K562 (cell line): Measurements from ENCODE around the gene NOCT. TPM values are rescaled to one million over a fixed set of nuclear protein-coding genes. Genes with fewer than 3 reads are reported as not detected.

ENCODE experiments used
- ARNT ChIP-seq, 2 experiments: fragments of 450-650 bp; IDR thresholded peaks; 2 replicates each; pipeline ENCODE4 v1.6.1; 2016; ENCODE audit warnings: mild to moderate bottlenecking in 1 of 2
- BRD4 ChIP-seq: fragments of 200-600 bp; sonication (generic); IDR thresholded peaks from 2 replicates; pipeline ENCODE4 v1.6.1; 2017; ENCODE audit warnings: inconsistent platforms
- CEBPG ChIP-seq, 3 experiments: fragments of 200-800 bp in 1 of 3; sonication (Bioruptor generic) in 1 of 3; sonication (generic) in 1 of 3; formaldehyde crosslinking in 1 of 3; IDR thresholded peaks in 2 of 3; conservative IDR thresholded peaks in 1 of 3; 2 replicates each; pipeline versions ENCODE4 v1.6.1 to v1.8.0; 2016 to 2022; ENCODE audit warnings: missing compliant biosample characterization in 2 of 3, missing genetic modification characterization in 2 of 3, mild to moderate bottlenecking in 1 of 3, missing genetic modification reagents in 1 of 3
- CHD2 ChIP-seq: IDR thresholded peaks from 2 replicates; pipeline ENCODE4 v1.6.1; 2011; ENCODE audit warnings: low read depth, low read length
- EWSR1 ChIP-seq: fragments of 450-650 bp; IDR thresholded peaks from 2 replicates; pipeline ENCODE4 v1.6.1; 2018; ENCODE audit warnings: borderline replicate concordance, mild to moderate bottlenecking, low read depth, moderate library complexity; ENCODE audit not compliant: partially characterized antibody
- FOS ChIP-seq: IDR thresholded peaks from 3 replicates; pipeline ENCODE4 v1.6.1; 2011; ENCODE audit not compliant: insufficient read length; ENCODE audit errors: extremely low read depth
- HDGF ChIP-seq: fragments of 450-650 bp; IDR thresholded peaks from 2 replicates; pipeline ENCODE4 v1.6.1; 2016
- HNRNPUL1 ChIP-seq: fragments of 200-400 bp; formaldehyde crosslinking; IDR thresholded peaks from 2 replicates; pipeline ENCODE4 v1.6.1; 2017; ENCODE audit warnings: low read length
- ILF3 ChIP-seq: fragments of 450-650 bp; IDR thresholded peaks from 2 replicates; pipeline ENCODE4 v1.6.1; 2018; ENCODE audit warnings: antibody characterized with exemption, mild to moderate bottlenecking, moderate library complexity, borderline replicate concordance
- PURB ChIP-seq: sonication (generic); formaldehyde crosslinking; IDR thresholded peaks from 2 replicates; pipeline ENCODE4 v1.9.0; 2021; ENCODE audit warnings: low read depth, mild to moderate bottlenecking, missing genetic modification reagents
- ZKSCAN8 ChIP-seq: fragments of 200-800 bp; sonication (Bioruptor generic); IDR thresholded peaks from 2 replicates; pipeline ENCODE4 v1.6.1; 2016; ENCODE audit warnings: missing genetic modification characterization, missing compliant biosample characterization
- ZNF311 ChIP-seq: fragments of 250-450 bp; sonication (Bioruptor Pico); IDR thresholded peaks from 2 replicates; pipeline ENCODE4 v1.4.0; 2020; ENCODE audit warnings: mild to moderate bottlenecking, moderate library complexity
- ZNF347 ChIP-seq: fragments of 450-650 bp; formaldehyde crosslinking; IDR thresholded peaks from 2 replicates; pipeline ENCODE4 v1.4.0; 2020; ENCODE audit warnings: low read depth, mild to moderate bottlenecking, moderate library complexity
- ZNF431 ChIP-seq: sonication (generic); formaldehyde crosslinking; IDR thresholded peaks from 2 replicates; pipeline ENCODE4 v1.8.0; 2022; ENCODE audit warnings: mild to moderate bottlenecking, missing genetic modification reagents
- ZNF507 ChIP-seq: conservative IDR thresholded peaks from 2 replicates; pipeline ENCODE4 v1.6.1; 2017; ENCODE audit warnings: missing genetic modification characterization, missing compliant biosample characterization
- polyA plus RNA-seq, 8 experiments: library from polyadenylated mRNA; depleted of rRNA in 4 of 8; stranded (reverse) in 5 of 8; unstranded in 3 of 8; fragments of >200 nt; fragmentation: Nextera tagmentation in 2 of 8; fragmentation: Illumina TruSeq in 1 of 8; extraction: Ambion mirVana in 2 of 8; extraction: Trizol in 1 of 8; gene quantifications; 2 replicates each; pipeline versions ENCODE4 v1.2.1 to v1.2.3, GENCODE V29; 2011 to 2014; ENCODE audit warnings: inconsistent platforms in 1 of 8, missing spikeins in 1 of 8
- total RNA-seq, 7 experiments: library from RNA; depleted of rRNA in 6 of 7; stranded (reverse); fragments of >200 nt in 6 of 7; fragmentation: Illumina TruSeq in 2 of 7; extraction: Trizol in 2 of 7; gene quantifications; 2 replicates each; pipeline versions ENCODE4 v1.2.1 to v1.2.3, GENCODE V29; 2011 to 2021; ENCODE audit warnings: low replicate concordance in 1 of 7
- TF ChIP-seq, protein P1 (sequence below): fragments of 450-650 bp; IDR thresholded peaks from 2 replicates; pipeline ENCODE4 v1.6.1; 2016
- TF ChIP-seq, protein P2 (sequence below): fragments of 450-650 bp; IDR thresholded peaks from 2 replicates; pipeline ENCODE4 v1.7.1; 2018; ENCODE audit warnings: mild to moderate bottlenecking, low read depth; ENCODE audit not compliant: partially characterized antibody
- TF ChIP-seq, protein P3 (sequence below): fragments of 450-650 bp; formaldehyde crosslinking; IDR thresholded peaks from 2 replicates; pipeline ENCODE4 v1.4.0; 2022; ENCODE audit warnings: missing genetic modification characterization
- TF ChIP-seq, protein P4 (sequence below): sonication (generic); formaldehyde crosslinking; IDR thresholded peaks from 2 replicates; pipeline ENCODE4 v1.8.0; 2022; ENCODE audit warnings: mild to moderate bottlenecking, missing genetic modification reagents
- TF ChIP-seq, protein P5 (sequence below): fragments of 450-650 bp; IDR thresholded peaks from 2 replicates; pipeline ENCODE4 v1.6.1; 2016; ENCODE audit warnings: antibody characterized with exemption

NOCT gene
- total and polyA plus RNA-seq, 9 of the 15 experiments (the other 6 are each of a cell fraction or from before 2014, with no cell fraction given) = 1.3 to 20.2 (median 11.1) TPM

DNA sequence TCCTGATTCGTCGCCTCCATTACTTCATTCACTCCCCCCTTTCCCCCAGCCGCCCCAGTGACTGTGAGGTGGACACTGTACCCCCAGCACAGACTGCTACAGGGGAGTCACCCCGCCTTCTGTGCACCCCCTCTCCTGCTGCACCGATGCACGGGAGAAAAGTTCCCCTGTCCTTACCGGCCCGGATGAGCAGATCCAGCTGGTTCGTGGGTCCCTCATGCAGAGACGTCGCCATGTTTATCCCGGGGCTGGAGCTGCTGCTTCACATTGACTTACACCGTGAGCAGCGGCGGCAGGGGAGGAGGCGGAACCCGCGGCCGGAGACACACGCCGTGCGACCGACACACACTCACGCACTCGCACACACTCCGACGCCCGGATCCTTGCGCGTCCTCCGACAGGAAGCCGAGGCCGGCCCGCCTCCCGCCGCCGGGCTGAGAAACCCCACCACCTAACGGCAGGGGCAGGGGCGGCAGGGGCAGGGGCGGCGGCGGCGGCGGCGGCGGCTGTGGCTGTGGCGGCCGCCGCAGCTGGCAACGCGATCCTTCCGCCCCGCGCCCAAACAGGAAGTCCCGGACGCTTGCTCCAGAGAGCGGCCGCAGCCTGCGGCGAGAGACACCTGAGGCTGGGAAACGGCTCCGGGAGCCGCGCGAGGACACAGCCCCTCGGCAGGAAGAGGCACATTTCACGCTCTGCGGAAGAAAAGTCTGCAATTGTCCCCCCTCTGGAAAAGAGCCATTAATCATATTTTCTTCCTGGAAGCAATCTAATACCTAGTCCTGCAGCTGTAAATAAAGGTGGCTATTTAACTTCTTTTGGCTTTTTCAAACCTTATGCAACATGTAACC lies 68.6 kb downstream of the NOCT start (continued):
- no peak for TF ChIP-seq FOS
- peak; percentile 63 for TF ChIP-seq CHD2
- no peak for TF ChIP-seq ILF3
- TF ChIP-seq, protein P1, sequence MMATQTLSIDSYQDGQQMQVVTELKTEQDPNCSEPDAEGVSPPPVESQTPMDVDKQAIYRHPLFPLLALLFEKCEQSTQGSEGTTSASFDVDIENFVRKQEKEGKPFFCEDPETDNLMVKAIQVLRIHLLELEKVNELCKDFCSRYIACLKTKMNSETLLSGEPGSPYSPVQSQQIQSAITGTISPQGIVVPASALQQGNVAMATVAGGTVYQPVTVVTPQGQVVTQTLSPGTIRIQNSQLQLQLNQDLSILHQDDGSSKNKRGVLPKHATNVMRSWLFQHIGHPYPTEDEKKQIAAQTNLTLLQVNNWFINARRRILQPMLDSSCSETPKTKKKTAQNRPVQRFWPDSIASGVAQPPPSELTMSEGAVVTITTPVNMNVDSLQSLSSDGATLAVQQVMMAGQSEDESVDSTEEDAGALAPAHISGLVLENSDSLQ = no peak
- no peak for TF ChIP-seq ZNF347
- TF ChIP-seq HNRNPUL1 = no peak
- TF ChIP-seq BRD4 = peak; percentile 49; the same call in 1 of the 2 replicates
- no peak for TF ChIP-seq ZNF507 (tag)
- 0 out of 2 replicates have a peak, but pooled peaks have one; percentile 22 for TF ChIP-seq HDGF
- TF ChIP-seq, protein P2, sequence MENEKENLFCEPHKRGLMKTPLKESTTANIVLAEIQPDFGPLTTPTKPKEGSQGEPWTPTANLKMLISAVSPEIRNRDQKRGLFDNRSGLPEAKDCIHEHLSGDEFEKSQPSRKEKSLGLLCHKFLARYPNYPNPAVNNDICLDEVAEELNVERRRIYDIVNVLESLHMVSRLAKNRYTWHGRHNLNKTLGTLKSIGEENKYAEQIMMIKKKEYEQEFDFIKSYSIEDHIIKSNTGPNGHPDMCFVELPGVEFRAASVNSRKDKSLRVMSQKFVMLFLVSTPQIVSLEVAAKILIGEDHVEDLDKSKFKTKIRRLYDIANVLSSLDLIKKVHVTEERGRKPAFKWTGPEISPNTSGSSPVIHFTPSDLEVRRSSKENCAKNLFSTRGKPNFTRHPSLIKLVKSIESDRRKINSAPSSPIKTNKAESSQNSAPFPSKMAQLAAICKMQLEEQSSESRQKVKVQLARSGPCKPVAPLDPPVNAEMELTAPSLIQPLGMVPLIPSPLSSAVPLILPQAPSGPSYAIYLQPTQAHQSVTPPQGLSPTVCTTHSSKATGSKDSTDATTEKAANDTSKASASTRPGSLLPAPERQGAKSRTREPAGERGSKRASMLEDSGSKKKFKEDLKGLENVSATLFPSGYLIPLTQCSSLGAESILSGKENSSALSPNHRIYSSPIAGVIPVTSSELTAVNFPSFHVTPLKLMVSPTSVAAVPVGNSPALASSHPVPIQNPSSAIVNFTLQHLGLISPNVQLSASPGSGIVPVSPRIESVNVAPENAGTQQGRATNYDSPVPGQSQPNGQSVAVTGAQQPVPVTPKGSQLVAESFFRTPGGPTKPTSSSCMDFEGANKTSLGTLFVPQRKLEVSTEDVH = no peak
- TF ChIP-seq, protein P3, sequence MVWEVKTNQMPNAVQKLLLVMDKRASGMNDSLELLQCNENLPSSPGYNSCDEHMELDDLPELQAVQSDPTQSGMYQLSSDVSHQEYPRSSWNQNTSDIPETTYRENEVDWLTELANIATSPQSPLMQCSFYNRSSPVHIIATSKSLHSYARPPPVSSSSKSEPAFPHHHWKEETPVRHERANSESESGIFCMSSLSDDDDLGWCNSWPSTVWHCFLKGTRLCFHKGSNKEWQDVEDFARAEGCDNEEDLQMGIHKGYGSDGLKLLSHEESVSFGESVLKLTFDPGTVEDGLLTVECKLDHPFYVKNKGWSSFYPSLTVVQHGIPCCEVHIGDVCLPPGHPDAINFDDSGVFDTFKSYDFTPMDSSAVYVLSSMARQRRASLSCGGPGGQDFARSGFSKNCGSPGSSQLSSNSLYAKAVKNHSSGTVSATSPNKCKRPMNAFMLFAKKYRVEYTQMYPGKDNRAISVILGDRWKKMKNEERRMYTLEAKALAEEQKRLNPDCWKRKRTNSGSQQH (CRISPR knock-in tag) = peak; percentile 29; the same call in 1 of the 2 replicates
- TF ChIP-seq, protein P4, sequence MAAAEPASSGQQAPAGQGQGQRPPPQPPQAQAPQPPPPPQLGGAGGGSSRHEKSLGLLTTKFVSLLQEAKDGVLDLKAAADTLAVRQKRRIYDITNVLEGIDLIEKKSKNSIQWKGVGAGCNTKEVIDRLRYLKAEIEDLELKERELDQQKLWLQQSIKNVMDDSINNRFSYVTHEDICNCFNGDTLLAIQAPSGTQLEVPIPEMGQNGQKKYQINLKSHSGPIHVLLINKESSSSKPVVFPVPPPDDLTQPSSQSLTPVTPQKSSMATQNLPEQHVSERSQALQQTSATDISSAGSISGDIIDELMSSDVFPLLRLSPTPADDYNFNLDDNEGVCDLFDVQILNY = 0 out of 2 replicates have a peak, but pooled peaks have one; percentile 41
- TF ChIP-seq, protein P5, sequence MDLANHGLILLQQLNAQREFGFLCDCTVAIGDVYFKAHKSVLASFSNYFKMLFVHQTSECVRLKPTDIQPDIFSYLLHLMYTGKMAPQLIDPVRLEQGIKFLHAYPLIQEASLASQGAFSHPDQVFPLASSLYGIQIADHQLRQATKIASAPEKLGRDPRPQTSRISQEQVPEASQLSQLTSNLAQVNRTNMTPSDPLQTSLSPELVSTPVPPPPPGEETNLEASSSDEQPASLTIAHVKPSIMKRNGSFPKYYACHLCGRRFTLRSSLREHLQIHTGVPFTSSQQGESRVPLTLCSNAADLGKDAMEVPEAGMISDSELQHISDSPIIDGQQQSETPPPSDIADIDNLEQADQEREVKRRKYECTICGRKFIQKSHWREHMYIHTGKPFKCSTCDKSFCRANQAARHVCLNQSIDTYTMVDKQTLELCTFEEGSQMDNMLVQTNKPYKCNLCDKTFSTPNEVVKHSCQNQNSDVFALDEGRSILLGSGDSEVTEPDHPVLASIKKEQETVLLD = no peak; the same call in none of the 2 replicates
- no peak for TF ChIP-seq CEBPG (CRISPR knock-in tag; IDR thresholded peaks at IDR 0.05)
- no peak for TF ChIP-seq CEBPG (tag; conservative IDR thresholded peaks at IDR 0.05 in 1 of 2, IDR thresholded peaks at IDR 0.05 in 1 of 2)
- TF ChIP-seq ZNF431 (CRISPR knock-in tag) = no peak
- no peak for TF ChIP-seq EWSR1
- TF ChIP-seq PURB = no peak
- TF ChIP-seq ARNT (IDR thresholded peaks at IDR 0.05) = no peak
- TF ChIP-seq ZNF311 (CRISPR knock-in tag) = no peak
- no peak for TF ChIP-seq ZKSCAN8 (CRISPR knock-in tag)
